ENCODE data around the gene TBC1D1. TPM values are rescaled to one million over a fixed set of nuclear protein-coding genes. Genes with fewer than 3 reads are reported as not detected.

TBC1D1 gene
- total RNA-seq, 1 experiment from 2014 or later: 89.0 TPM

GRCh38 chr4:37994569-37994968, 103.7 kb downstream of the TBC1D1 start:
- no TSS peak for BruUV-seq (replicated peaks)
- Histone ChIP-seq H3K4me1 (ENCODE audit: insufficient read depth, low read length) (no peaks in the 10 kb centered on the region), H3K9me3 (ENCODE audit: low read length) (no peaks in the 10 kb centered on the region), H3K27ac (ENCODE audit: low read length) (no peak overlapping the region), H3K27me3 (ENCODE audit: low read length) (no peaks in the 10 kb centered on the region), H3K4me3 (ENCODE audit: low read length) (no peak overlapping the region), H3K9ac (ENCODE audit: low read length) (no peak overlapping the region), H3F3A (ENCODE audit: low read length, unreplicated experiment) (no peaks in the 10 kb centered on the region), H3K9me2 (replicated peaks; ENCODE audit: low read length) (no peaks in the 10 kb centered on the region), H3K79me2 (ENCODE audit: low read length) (no peaks in the 10 kb centered on the region), H4K20me1 (ENCODE audit: low read length) (no peaks in the 10 kb centered on the region), H2AFZ (ENCODE audit: low read length) (no peak overlapping the region), H3K4me2 (ENCODE audit: low read length) (no peak overlapping the region), H3K36me3 (ENCODE audit: low read depth, low read length) (no peaks in the 10 kb centered on the region)
- DNase-seq (no peak), ATAC-seq (no peak)
- TF ChIP-seq EZH2 (IDR thresholded peaks at IDR 0.05; ENCODE audit: low read length, unreplicated experiment): no peak
- TF ChIP-seq, protein P1, sequence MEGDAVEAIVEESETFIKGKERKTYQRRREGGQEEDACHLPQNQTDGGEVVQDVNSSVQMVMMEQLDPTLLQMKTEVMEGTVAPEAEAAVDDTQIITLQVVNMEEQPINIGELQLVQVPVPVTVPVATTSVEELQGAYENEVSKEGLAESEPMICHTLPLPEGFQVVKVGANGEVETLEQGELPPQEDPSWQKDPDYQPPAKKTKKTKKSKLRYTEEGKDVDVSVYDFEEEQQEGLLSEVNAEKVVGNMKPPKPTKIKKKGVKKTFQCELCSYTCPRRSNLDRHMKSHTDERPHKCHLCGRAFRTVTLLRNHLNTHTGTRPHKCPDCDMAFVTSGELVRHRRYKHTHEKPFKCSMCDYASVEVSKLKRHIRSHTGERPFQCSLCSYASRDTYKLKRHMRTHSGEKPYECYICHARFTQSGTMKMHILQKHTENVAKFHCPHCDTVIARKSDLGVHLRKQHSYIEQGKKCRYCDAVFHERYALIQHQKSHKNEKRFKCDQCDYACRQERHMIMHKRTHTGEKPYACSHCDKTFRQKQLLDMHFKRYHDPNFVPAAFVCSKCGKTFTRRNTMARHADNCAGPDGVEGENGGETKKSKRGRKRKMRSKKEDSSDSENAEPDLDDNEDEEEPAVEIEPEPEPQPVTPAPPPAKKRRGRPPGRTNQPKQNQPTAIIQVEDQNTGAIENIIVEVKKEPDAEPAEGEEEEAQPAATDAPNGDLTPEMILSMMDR (conservative IDR thresholded peaks at IDR 0.05; ENCODE audit: low read depth, low read length): no peak
- no peak for TF ChIP-seq EZH2phosphoT487 (IDR thresholded peaks at IDR 0.05; ENCODE audit: borderline replicate concordance, low read length)
- CTCF ChIA-PET: no interaction called here
- intact Hi-C loops (cut with micrococcal nuclease): no loop called here
- POLR2A ChIA-PET (ENCODE audit: unreplicated experiment): no interaction called here

DNA sequence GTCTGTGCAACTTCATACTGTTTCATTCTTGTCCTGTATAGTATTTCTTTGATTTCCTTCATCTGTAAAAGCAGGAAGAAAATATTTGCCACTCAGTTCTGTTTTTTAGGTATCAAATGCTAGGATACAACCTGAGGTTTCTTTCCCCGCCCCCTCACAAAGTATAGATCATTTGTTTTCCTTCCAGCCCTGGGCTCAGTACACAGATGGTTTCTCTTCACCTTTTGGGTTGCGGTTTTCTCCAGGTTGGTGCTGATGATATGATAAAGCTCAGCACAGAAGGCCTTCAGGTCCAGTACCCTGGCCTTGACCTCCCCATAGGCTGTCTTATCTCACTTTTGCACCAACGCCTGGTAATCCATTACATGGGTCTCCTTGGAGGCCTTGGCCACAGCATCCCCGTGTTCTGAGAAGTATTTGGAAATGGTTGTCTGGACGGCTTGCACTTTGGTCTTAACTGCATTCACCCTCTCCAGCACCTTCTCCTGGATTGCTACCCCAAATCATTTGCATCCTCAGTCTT, 104.5 kb downstream of the TBC1D1 start:
- Histone ChIP-seq H3K4me3 (ENCODE audit: low read length) (no peak overlapping the region), H2AFZ (ENCODE audit: low read length) (no peak overlapping the region), H3K9me2 (replicated peaks; ENCODE audit: low read length) (no peaks in the 10 kb centered on the region), H3K36me3 (ENCODE audit: low read depth, low read length) (no peaks in the 10 kb centered on the region), H3K9me3 (ENCODE audit: low read length) (no peaks in the 10 kb centered on the region), H3K27me3 (ENCODE audit: low read length) (no peaks in the 10 kb centered on the region), H3K9ac (ENCODE audit: low read length) (no peak overlapping the region), H3K27ac (ENCODE audit: low read length) (no peak overlapping the region), H4K20me1 (ENCODE audit: low read length) (no peaks in the 10 kb centered on the region), H3K4me2 (ENCODE audit: low read length) (no peak overlapping the region), H3K79me2 (ENCODE audit: low read length) (no peaks in the 10 kb centered on the region), H3F3A (ENCODE audit: low read length, unreplicated experiment) (no peaks in the 10 kb centered on the region), H3K4me1 (ENCODE audit: insufficient read depth, low read length) (no peaks in the 10 kb centered on the region)
- POLR2A ChIA-PET (ENCODE audit: unreplicated experiment): no interaction called here
- DNase-seq (no peak), ATAC-seq (no peak)
- CTCF ChIA-PET: no interaction called here
- TF ChIP-seq, protein P1 (conservative IDR thresholded peaks at IDR 0.05; ENCODE audit: low read depth, low read length): no peak
- TF ChIP-seq EZH2phosphoT487 (IDR thresholded peaks at IDR 0.05; ENCODE audit: borderline replicate concordance, low read length): no peak
- no peak for TF ChIP-seq EZH2 (IDR thresholded peaks at IDR 0.05; ENCODE audit: low read length, unreplicated experiment)
- BruUV-seq (replicated peaks): no TSS peak
- intact Hi-C loops (cut with micrococcal nuclease): no loop called here

- ATAC-seq (no peak), DNase-seq (no peak)
- Histone ChIP-seq H3K4me2 (ENCODE audit: low read length) (no peak overlapping the region), H3K9me3 (ENCODE audit: low read length) (no peaks in the 10 kb centered on the region), H3K4me3 (ENCODE audit: low read length) (no peak overlapping the region), H2AFZ (ENCODE audit: low read length) (no peak overlapping the region), H3K4me1 (ENCODE audit: insufficient read depth, low read length) (no peaks in the 10 kb centered on the region), H3F3A (ENCODE audit: low read length, unreplicated experiment) (no peaks in the 10 kb centered on the region), H3K9me2 (replicated peaks; ENCODE audit: low read length) (no peaks in the 10 kb centered on the region), H4K20me1 (ENCODE audit: low read length) (no peaks in the 10 kb centered on the region), H3K27ac (ENCODE audit: low read length) (no peak overlapping the region), H3K9ac (ENCODE audit: low read length) (no peak overlapping the region), H3K27me3 (ENCODE audit: low read length) (no peaks in the 10 kb centered on the region), H3K36me3 (ENCODE audit: low read depth, low read length) (no peaks in the 10 kb centered on the region), H3K79me2 (ENCODE audit: low read length) (no peaks in the 10 kb centered on the region)
- CTCF ChIA-PET: no interaction called here
- no peak for TF ChIP-seq EZH2phosphoT487 (IDR thresholded peaks at IDR 0.05; ENCODE audit: borderline replicate concordance, low read length)
- TF ChIP-seq, protein P1 (conservative IDR thresholded peaks at IDR 0.05; ENCODE audit: low read depth, low read length): no peak
- TF ChIP-seq EZH2 (IDR thresholded peaks at IDR 0.05; ENCODE audit: low read length, unreplicated experiment): no peak
- no TSS peak for BruUV-seq (replicated peaks)
- intact Hi-C loops (cut with micrococcal nuclease): no loop called here
- POLR2A ChIA-PET (ENCODE audit: unreplicated experiment): no interaction called here
These were observed 105.3 kb downstream of the TBC1D1 start for GRCh38 chr4:37995981-37996775.

Measured in PC-3 (cell line).